ENCODE results near the gene PSEN1.

GRCh38 chr14:73258076-73258475 is 121.8 kb downstream of the PSEN1 start:
- no peak for TF ChIP-seq POLR2AphosphoS5 (IDR thresholded peaks at IDR 0.05; ENCODE audit: low read depth, low read length)
- no peak for TF ChIP-seq POLR2A (IDR thresholded peaks at IDR 0.05; ENCODE audit: low read depth, low read length)

Data from GM12891 (cell line).